Glutamatergic neuron (in vitro differentiated cells): ENCODE data around the gene RBPMS2. TPM values are rescaled to one million over a fixed set of nuclear protein-coding genes. Genes with fewer than 3 reads are reported as not detected.

Experiments used
- DNase-seq: peaks from one replicate; pipeline ENCODE4 v3.0.0; 2022
- H3K27ac Mint-ChIP-seq: one replicate; pipeline ENCODE4 v1.8.0; 2020; ENCODE audit warnings: mild to moderate bottlenecking, mixed read lengths, inconsistent platforms; ENCODE audit not compliant: unreplicated experiment
- H3K27me3 Mint-ChIP-seq: one replicate; pipeline ENCODE4 v1.8.0; 2020; ENCODE audit warnings: mild to moderate bottlenecking, moderate library complexity, mixed read lengths, inconsistent platforms; ENCODE audit not compliant: unreplicated experiment
- H3K36me3 Mint-ChIP-seq: one replicate; pipeline ENCODE4 v1.8.0; 2020; ENCODE audit warnings: mild to moderate bottlenecking, mixed read lengths, inconsistent platforms; ENCODE audit not compliant: unreplicated experiment
- H3K4me1 Mint-ChIP-seq: one replicate; pipeline ENCODE4 v1.8.0; 2020; ENCODE audit warnings: mild to moderate bottlenecking, low read depth, mixed read lengths, inconsistent platforms; ENCODE audit not compliant: unreplicated experiment
- H3K4me3 Mint-ChIP-seq: one replicate; pipeline ENCODE4 v1.8.0; 2020; ENCODE audit warnings: mild to moderate bottlenecking, mixed read lengths, inconsistent platforms; ENCODE audit not compliant: unreplicated experiment
- H3K9me3 Mint-ChIP-seq: one replicate; pipeline ENCODE4 v1.8.0; 2020; ENCODE audit warnings: mild to moderate bottlenecking, moderate library complexity, mixed read lengths, inconsistent platforms; ENCODE audit not compliant: unreplicated experiment
- total RNA-seq: library from RNA; stranded (reverse); fragmentation: NEBNext Ultra II Directional; extraction: Animal tissue kit (Norgen Biotek cat#: 25700); gene quantifications from one replicate; pipeline ENCODE4 v1.2.1, GENCODE V29; 2021; ENCODE audit not compliant: unreplicated experiment
- TF ChIP-seq, protein P1 (sequence below): fragments of 200-600 bp; sonication (generic); IDR thresholded peaks from one replicate; pipeline ENCODE4 v1.5.0; 2021; ENCODE audit not compliant: partially characterized antibody, unreplicated experiment

The RBPMS2 gene
- total RNA-seq, 1 donor from 2014 or later, result 2.0 TPM

DNA sequence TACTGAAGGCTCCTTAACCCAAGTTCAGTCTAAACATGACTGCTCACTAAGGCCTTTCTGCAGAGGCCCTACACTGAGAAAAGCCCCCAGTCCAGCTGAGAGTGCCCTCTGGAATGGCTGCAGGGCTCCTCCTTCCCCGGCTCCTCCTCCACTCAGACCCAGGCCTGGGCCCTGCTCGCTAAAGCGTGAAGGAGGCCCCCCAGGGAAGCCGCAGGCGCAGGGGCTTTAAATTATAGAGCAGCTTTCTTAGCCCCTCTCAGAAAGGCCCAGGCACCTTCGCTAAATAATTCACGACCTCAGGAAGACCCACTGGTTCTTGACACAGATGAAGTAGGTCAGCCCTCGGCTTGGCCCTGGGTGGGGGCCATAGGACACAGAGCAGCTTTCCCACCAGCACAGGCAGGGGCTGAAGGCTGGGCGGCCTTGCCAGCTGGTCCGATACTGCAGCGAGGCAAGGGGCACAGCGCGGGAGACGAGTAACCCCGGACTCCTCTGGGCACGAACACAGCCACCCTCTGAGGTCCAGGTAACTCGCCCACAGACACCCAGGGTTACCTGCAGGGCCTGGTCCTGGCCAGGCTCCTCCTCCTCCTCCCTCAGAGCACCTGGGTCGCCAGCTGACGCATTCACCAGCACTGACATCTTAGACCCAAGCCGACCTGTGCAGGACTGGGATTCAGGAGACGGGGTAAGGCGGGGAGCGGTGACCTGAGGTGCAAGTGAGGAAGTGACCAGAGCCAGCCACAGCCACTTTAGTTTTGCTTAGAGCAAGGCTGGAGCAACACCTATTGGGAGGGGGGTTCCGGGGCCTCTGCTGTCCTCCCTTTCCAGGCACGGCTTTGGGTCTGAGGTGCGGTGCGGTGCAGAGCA, 36.9 kb downstream of the RBPMS2 start:
- Mint-ChIP-seq H3K9me3 (peaks cover 5% of the 10 kb centered on the region), H3K4me1 (peaks cover 8% of the 10 kb centered on the region), H3K36me3 (no peaks in the 10 kb centered on the region), H3K27me3 (peaks cover 5% of the 10 kb centered on the region), H3K27ac (no peak overlapping the region), H3K4me3 (no peak overlapping the region)
- peak; percentile 71 for DNase-seq
- TF ChIP-seq, protein P1, sequence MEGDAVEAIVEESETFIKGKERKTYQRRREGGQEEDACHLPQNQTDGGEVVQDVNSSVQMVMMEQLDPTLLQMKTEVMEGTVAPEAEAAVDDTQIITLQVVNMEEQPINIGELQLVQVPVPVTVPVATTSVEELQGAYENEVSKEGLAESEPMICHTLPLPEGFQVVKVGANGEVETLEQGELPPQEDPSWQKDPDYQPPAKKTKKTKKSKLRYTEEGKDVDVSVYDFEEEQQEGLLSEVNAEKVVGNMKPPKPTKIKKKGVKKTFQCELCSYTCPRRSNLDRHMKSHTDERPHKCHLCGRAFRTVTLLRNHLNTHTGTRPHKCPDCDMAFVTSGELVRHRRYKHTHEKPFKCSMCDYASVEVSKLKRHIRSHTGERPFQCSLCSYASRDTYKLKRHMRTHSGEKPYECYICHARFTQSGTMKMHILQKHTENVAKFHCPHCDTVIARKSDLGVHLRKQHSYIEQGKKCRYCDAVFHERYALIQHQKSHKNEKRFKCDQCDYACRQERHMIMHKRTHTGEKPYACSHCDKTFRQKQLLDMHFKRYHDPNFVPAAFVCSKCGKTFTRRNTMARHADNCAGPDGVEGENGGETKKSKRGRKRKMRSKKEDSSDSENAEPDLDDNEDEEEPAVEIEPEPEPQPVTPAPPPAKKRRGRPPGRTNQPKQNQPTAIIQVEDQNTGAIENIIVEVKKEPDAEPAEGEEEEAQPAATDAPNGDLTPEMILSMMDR, result no peak

DNA sequence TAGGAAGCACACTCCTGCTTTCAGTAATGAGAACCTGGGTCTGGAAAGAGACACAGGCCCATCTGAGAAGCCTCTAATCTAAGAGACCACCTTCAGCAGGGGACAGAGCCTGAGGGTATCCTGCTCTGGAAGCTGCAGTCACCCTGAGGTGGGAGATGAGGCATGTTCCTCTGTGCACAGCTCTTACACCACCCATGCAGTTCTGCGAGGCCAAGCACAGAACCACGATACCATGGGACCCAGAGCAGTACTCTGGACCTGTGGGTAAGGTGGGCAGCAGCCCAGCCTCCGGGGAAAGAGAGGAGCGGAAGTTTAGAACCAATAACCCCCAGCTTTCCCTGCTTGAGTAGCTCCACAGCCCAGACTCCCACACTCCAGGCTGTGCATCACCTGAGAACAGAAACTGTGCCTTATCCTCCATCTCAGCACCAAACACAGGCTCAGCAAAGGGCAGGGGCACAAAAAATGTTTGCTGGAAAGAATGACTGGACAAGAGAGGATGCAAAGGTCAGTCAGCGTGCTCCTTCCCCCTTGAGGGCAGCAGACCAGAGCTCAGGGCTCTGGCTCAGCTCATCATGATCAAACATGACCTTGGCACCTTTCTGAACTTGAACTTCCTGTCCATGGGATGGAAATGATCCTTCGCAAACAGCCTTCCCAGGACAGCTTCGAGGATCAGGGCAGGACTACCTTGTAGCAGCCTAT, 43.1 kb downstream of the RBPMS2 start:
- H3K36me3 Mint-ChIP-seq, result no peaks in the 10 kb centered on the region
- TF ChIP-seq, protein P1, result no peak
- no peaks in the 10 kb centered on the region for H3K9me3 Mint-ChIP-seq
- H3K27me3 Mint-ChIP-seq, result peaks cover 4% of the 10 kb centered on the region
- H3K27ac Mint-ChIP-seq, result no peak overlapping the region
- H3K4me1 Mint-ChIP-seq, result no peaks in the 10 kb centered on the region
- no peak for DNase-seq
- no peak overlapping the region for H3K4me3 Mint-ChIP-seq

- no peaks in the 10 kb centered on the region for H3K9me3 Mint-ChIP-seq
- no peak overlapping the region for H3K4me3 Mint-ChIP-seq
- H3K27ac Mint-ChIP-seq, result no peak overlapping the region
- no peaks in the 10 kb centered on the region for H3K36me3 Mint-ChIP-seq
- peaks cover 4% of the 10 kb centered on the region for H3K27me3 Mint-ChIP-seq
- no peak for DNase-seq
- TF ChIP-seq, protein P1, result no peak
- H3K4me1 Mint-ChIP-seq, result no peaks in the 10 kb centered on the region
Measured at GRCh38 chr15:64731805-64732151, 43.6 kb downstream of the RBPMS2 start.

DNA sequence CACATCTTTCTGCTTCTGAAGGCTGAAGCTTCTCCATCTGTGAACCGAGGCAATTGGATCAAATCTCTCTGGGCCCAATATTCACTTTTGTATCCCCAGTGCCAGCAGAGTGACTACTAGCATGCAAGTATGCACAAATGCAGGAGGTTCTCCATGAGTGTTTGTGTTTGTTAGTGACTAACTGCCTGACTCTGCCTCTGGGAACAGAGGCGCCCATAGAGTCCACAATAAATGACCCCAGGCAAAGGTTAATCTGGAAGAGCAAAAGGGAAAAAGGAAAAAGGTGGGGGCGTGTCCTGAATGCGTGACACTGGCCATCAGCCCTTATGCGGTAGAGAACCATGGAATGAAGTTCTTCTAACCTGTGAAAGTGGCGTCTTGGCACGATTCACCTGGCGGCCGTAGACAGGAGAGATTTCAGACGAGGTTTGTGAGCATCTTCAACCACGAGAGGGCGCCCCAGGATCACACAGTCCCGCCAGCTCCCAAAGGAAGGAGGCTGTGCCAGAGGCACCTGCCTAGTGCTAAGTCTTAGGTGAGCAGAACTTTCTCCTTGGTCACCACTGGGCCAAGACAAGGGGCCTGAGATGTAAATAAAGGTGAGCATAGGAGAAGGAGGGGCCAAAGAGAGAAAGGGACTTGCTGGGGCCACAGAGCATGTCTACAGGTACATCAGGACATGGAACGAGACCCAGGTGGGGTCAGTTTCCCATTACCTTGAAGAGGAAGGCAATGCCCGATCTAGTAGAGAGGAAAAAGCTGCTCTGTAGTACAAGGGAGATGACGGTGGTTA, 44.2 kb downstream of the RBPMS2 start:
- Mint-ChIP-seq H3K27me3 (peaks cover 3% of the 10 kb centered on the region), H3K9me3 (no peaks in the 10 kb centered on the region), H3K4me1 (no peaks in the 10 kb centered on the region), H3K4me3 (no peak overlapping the region), H3K27ac (no peak overlapping the region), H3K36me3 (no peaks in the 10 kb centered on the region)
- DNase-seq, result peak; percentile 89
- TF ChIP-seq, protein P1, result peak; percentile 85
